ENCODE data around the gene AKIRIN2. TPM values are rescaled to one million over a fixed set of nuclear protein-coding genes. Genes with fewer than 3 reads are reported as not detected.

Gene AKIRIN2
- total RNA-seq (105 and 108 TPM in 2 replicates), polyA plus RNA-seq (82.2 and 126 TPM in 2 replicates), polyA minus RNA-seq (57.5 and 104 TPM in 2 replicates)
- total RNA-seq (2013), result 52.8 TPM

DNA sequence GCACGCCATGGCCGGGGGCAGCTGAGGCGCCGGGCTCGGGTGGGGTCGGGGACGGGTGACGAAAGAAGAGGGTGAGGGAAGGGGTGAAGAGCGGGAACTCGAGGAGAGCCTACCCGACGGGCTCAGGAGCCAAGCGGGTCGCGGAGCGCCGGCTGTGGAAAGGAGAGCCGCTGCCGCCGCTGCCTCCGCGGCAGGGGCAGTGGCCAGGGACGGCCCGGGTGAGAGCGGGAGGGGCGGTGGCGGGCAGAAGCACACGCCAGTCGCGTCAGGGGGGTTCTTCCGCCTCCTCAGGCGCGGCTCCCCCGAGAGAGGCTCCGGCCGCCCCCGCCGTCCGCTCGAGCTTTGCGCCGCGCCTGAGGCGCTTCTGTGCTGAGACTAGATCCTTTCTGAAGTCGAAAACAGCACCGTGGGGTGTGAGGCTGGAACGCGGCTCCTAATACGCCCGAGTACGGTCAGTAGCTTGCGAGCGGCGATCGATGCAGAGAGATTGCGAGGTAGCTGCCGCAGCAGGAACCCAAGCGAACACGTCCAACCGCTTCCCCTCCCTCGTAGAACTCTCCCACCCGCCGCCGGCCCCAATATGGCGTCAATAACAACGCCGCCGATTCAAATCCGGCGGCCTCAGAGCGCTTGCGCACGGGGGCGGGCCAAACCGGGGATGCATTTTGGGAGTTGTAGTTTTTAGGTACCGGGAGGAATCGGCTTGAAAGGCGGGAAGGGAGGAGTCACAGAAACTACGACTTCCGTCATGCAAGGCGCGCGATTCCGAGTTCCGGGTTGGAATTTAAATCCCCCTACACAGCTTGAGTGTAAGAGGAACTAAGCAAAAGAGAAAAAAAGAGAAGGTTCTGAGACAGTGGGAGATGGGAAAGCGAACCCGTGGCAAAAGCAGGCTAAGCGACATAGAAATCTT is at the start of gene AKIRIN2:
AKIRIN2 (minus strand) TSS at position 558 of the 913 bp plus-strand sequence; CDS start at position 9, 549 bp downstream.
- H2AFZ ChIP-seq (ENCODE audit: insufficient read depth, low read depth, low read length, poor library complexity, severe bottlenecking), result peak within 1 kb of the TSS; percentile 76
- peaks cover 16 to 32% of the 10 kb centered on the region in 2 donors for H3K4me1 ChIP-seq (ENCODE audit: control insufficient read depth in 2 of 2, insufficient read depth in 2 of 2, low read length in 2 of 2)
- ATAC-seq (ENCODE audit: low read depth) (peak; percentile 77), DNase-seq (peak; percentile 99)
- WGBS (ENCODE audit: insufficient coverage), result under 1% methylated on average over 74 of the region's 88 CpGs
- H3K27me3 ChIP-seq (replicated peaks in 1 of 4; ENCODE audit: control extremely low read depth in 1 of 4, control insufficient read depth in 3 of 4, insufficient read depth in 4 of 4, low read length in 3 of 4), result no peaks in the 10 kb centered on the region
- H3K27ac ChIP-seq (ENCODE audit: low read length in 2 of 2), result peak within 1 kb of the TSS; percentile 96 to 98
- H3K4me3 ChIP-seq (ENCODE audit: control extremely low read depth in 1 of 5, extremely low read depth in 1 of 5, insufficient read depth in 1 of 5, low read depth in 2 of 5, low read length in 4 of 5), result peak within 1 kb of the TSS; percentile 86 to 100 (median 92)
- intact Hi-C loops (cut with micrococcal nuclease), result loop anchor here (1.0 to 10.0 kb wide), 16 partner anchors 23 to 1653 kb away; partner anchors contain the start of genes CFAP206, ORC3, PM20D2 and PNRC1
- H3K9me3 Mint-ChIP-seq (ENCODE audit: insufficient read depth), result no peaks in the 10 kb centered on the region
- H3K27ac Mint-ChIP-seq, result peak within 1 kb of the TSS; percentile 99
- no peak for TF ChIP-seq EZH2 (IDR thresholded peaks at IDR 0.05; ENCODE audit: borderline replicate concordance, insufficient read depth, low read depth, low read length, poor library complexity, severe bottlenecking)
- TF ChIP-seq, protein P1, sequence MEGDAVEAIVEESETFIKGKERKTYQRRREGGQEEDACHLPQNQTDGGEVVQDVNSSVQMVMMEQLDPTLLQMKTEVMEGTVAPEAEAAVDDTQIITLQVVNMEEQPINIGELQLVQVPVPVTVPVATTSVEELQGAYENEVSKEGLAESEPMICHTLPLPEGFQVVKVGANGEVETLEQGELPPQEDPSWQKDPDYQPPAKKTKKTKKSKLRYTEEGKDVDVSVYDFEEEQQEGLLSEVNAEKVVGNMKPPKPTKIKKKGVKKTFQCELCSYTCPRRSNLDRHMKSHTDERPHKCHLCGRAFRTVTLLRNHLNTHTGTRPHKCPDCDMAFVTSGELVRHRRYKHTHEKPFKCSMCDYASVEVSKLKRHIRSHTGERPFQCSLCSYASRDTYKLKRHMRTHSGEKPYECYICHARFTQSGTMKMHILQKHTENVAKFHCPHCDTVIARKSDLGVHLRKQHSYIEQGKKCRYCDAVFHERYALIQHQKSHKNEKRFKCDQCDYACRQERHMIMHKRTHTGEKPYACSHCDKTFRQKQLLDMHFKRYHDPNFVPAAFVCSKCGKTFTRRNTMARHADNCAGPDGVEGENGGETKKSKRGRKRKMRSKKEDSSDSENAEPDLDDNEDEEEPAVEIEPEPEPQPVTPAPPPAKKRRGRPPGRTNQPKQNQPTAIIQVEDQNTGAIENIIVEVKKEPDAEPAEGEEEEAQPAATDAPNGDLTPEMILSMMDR (IDR thresholded peaks at IDR 0.05), result no peak
- peak within 1 kb of the TSS; percentile 82 for H3K9ac ChIP-seq (ENCODE audit: low read length)
- peaks cover 33% of the 10 kb centered on the region for H4K20me1 ChIP-seq (ENCODE audit: control insufficient read depth, insufficient read depth, low read length, poor library complexity, severe bottlenecking)
- no peaks in the 10 kb centered on the region for H3K27me3 Mint-ChIP-seq
- peaks cover 58% of the 10 kb centered on the region for H3K79me2 ChIP-seq (ENCODE audit: control insufficient read depth, insufficient read depth, low read length)
- CTCF ChIA-PET, result interaction anchor here (0.7 to 1.7 kb wide), 5 partner anchors 9 to 130 kb away, joined by 3 to 8 read pairs (median 4); no protein-coding TSS in a partner anchor
- H3K9me3 ChIP-seq (ENCODE audit: control extremely low read depth in 1 of 3, control insufficient read depth in 2 of 3, insufficient read depth in 1 of 3, low read length in 2 of 3), result no peaks in the 10 kb centered on the region
- peak within 1 kb of the TSS; percentile 97 for H3K4me3 Mint-ChIP-seq
- peak within 1 kb of the TSS; percentile 78 for H3K4me2 ChIP-seq (replicated peaks; ENCODE audit: low read depth, low read length, poor library complexity, severe bottlenecking)
- H3K4me1 Mint-ChIP-seq, result peaks cover 53% of the 10 kb centered on the region
- no peaks in the 10 kb centered on the region for H3K36me3 ChIP-seq (replicated peaks in 1 of 2; ENCODE audit: control extremely low read depth in 1 of 2, control insufficient read depth in 1 of 2, extremely low read depth in 1 of 2, insufficient read depth in 2 of 2, low read length in 1 of 2)
- POLR2A ChIA-PET, result interaction anchor here (0.6 to 1.7 kb wide), 15 partner anchors 10 to 1379 kb away, joined by 3 to 10 read pairs (median 4); partner anchors contain the start of genes PNRC1 and RARS2
